GM15510 (cell line): ENCODE measurements around the gene CCN6.

Experiments
- POLR2A ChIP-seq: IDR thresholded peaks from 3 replicates; pipeline ENCODE4 v1.6.1; 2011; ENCODE audit warnings: borderline replicate concordance; ENCODE audit not compliant: insufficient read length; ENCODE audit errors: extremely low read depth

CCN6 gene

GRCh38 chr6:112114577-112115223 lies 60.8 kb downstream of the CCN6 start:
- TF ChIP-seq POLR2A = no peak

GRCh38 chr6:112116221-112116620 lies 62.3 kb downstream of the CCN6 start:
- TF ChIP-seq POLR2A = no peak

DNA sequence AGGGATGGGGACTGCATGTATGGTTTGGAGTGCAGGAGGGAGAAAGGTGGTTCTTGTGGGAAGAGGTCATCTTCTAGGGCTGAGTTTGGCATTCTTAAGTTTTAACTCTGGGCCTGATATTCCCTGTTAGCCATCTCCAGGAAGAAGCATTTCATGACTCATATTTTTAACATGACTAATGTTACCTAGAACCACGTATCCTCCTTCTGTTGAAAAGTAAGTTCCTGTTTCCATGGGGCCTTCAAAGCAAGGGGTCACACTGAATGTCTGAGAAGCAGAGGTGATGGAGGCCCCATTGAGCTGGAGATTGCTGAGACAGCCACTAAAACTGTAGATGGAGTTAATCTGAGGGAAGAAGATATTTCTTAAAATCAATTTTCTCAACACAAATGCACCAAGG lies 63.6 kb downstream of the CCN6 start:
- TF ChIP-seq POLR2A = no peak

DNA sequence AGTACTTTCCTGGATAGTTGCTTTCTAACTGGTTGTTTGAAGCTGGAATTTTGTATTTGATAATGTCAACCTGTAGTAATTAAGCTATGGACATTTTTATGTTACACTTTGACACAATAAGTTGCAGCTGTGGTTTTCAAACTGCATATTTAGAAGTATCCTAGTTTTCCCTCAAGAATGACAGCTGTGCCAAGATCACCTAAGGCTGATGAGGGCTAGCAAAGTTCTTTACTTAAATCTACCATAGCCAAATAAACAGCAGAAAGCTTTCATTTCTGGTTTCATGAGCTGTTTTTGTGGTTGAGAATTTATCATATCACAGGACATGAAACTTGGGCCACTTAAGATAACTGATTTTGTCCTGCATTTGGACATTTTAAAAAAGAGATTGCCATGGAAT lies 64.1 kb downstream of the CCN6 start:
- no peak for TF ChIP-seq POLR2A
